GM23248 (cell line): ENCODE results near the gene ARID5B. TPM values are rescaled to one million over a fixed set of nuclear protein-coding genes. Genes with fewer than 3 reads are reported as not detected.
A peak's percentile ranks its signal among the peaks of the same experiment; 100 is the strongest.

Source experiments
- DNase-seq: peaks from one replicate; pipeline ENCODE4 v3.0.0-alpha.2; 2015
- H2AFZ ChIP-seq: fragments of 200-600 bp; sonication (generic); 2 replicates; pipeline ENCODE4 v1.6.1; 2016; ENCODE audit warnings: antibody characterized with exemption
- H3F3A ChIP-seq: fragments of 200-600 bp; sonication (generic); 2 replicates; pipeline ENCODE4 v1.6.1; 2016; ENCODE audit warnings: mild to moderate bottlenecking, antibody characterized with exemption, mixed run types; ENCODE audit not compliant: insufficient read depth
- H3K27ac ChIP-seq: fragments of 200-600 bp; sonication (generic); 2 replicates; pipeline ENCODE4 v1.5.1; 2016; ENCODE audit warnings: mild to moderate bottlenecking
- H3K27me3 ChIP-seq: fragments of 200-600 bp; sonication (generic); replicated peaks from 2 replicates; pipeline ENCODE4 v1.6.1; 2016; ENCODE audit warnings: mild to moderate bottlenecking; ENCODE audit not compliant: insufficient read depth
- H3K36me3 ChIP-seq: fragments of 200-600 bp; sonication (generic); 2 replicates; pipeline ENCODE4 v1.6.1; 2016; ENCODE audit warnings: low read depth, mild to moderate bottlenecking
- H3K4me1 ChIP-seq: fragments of 200-600 bp; sonication (generic); 2 replicates; pipeline ENCODE4 v1.6.1; 2016; ENCODE audit warnings: mild to moderate bottlenecking; ENCODE audit not compliant: insufficient read depth
- H3K4me2 ChIP-seq: fragments of 200-600 bp; sonication (generic); one replicate; pipeline ENCODE4 v1.6.1; 2016; ENCODE audit warnings: mild to moderate bottlenecking; ENCODE audit not compliant: unreplicated experiment
- H3K4me3 ChIP-seq: fragments of 200-600 bp; sonication (generic); 2 replicates; pipeline ENCODE4 v1.5.1; 2016; ENCODE audit warnings: mild to moderate bottlenecking
- H3K79me2 ChIP-seq: fragments of 200-600 bp; sonication (generic); 2 replicates; pipeline ENCODE4 v1.6.1; 2016; ENCODE audit warnings: mild to moderate bottlenecking; ENCODE audit not compliant: insufficient read depth
- H3K9ac ChIP-seq: fragments of 200-600 bp; sonication (generic); 2 replicates; pipeline ENCODE4 v1.6.1; 2016; ENCODE audit warnings: mild to moderate bottlenecking
- H3K9me2 ChIP-seq: fragments of 200-600 bp; sonication (generic); 2 replicates; pipeline ENCODE4 v1.6.1; 2016; ENCODE audit warnings: mixed run types, mild to moderate bottlenecking, moderate library complexity; ENCODE audit not compliant: insufficient read depth
- H3K9me3 ChIP-seq: fragments of 200-600 bp; sonication (generic); one replicate; pipeline ENCODE4 v1.6.1; 2017; ENCODE audit warnings: low read depth
- H4K20me1 ChIP-seq: fragments of 200-600 bp; sonication (generic); 2 replicates; pipeline ENCODE4 v1.6.0; 2016; ENCODE audit not compliant: insufficient read depth
- EZH2 ChIP-seq: fragments of 200-600 bp; sonication (generic); IDR thresholded peaks from 2 replicates; pipeline ENCODE4 v1.6.1; 2018; ENCODE audit warnings: antibody characterized with exemption, mild to moderate bottlenecking; ENCODE audit not compliant: insufficient read depth, poor library complexity, severe bottlenecking
- EZH2phosphoT487 ChIP-seq: fragments of 200-600 bp; sonication (generic); IDR thresholded peaks from 2 replicates; pipeline ENCODE4 v1.6.1; 2018; ENCODE audit warnings: antibody characterized with exemption, moderate library complexity, mild to moderate bottlenecking, low read depth; ENCODE audit not compliant: insufficient read depth
- WGBS, 2 experiments: methylation state at CpG; one replicate each; pipeline ENCODE4 v1.1.6; 2015 to 2017; ENCODE audit warnings: low lambda C conversion rate in 2 of 2, low coverage in 1 of 2; ENCODE audit errors: missing lambda C conversion rate in 2 of 2; 5-methylcytosine and 5-hydroxymethylcytosine counted together
- in situ Hi-C: fragments of 300-500 bp; cut with MboI; formaldehyde crosslinking; loops from 2 replicates; pipeline ENCODE4 v1.15.0; 2020
- polyA plus RNA-seq: library from polyadenylated mRNA; unstranded; fragments of >200 nt; fragmentation: Nextera tagmentation; extraction: Ambion mirVana; gene quantifications from 2 replicates; pipeline ENCODE4 v1.2.1, GENCODE V29; 2016
- total RNA-seq: library from RNA; depleted of rRNA; stranded (reverse); fragments of >200 nt; shearing (Covaris generic); gene quantifications from 2 replicates; pipeline ENCODE4 v1.2.3, GENCODE V29; 2014

The ARID5B gene
- total and polyA plus RNA-seq, 2 experiments from 2014 or later = 56.7 to 78.8 TPM

DNA sequence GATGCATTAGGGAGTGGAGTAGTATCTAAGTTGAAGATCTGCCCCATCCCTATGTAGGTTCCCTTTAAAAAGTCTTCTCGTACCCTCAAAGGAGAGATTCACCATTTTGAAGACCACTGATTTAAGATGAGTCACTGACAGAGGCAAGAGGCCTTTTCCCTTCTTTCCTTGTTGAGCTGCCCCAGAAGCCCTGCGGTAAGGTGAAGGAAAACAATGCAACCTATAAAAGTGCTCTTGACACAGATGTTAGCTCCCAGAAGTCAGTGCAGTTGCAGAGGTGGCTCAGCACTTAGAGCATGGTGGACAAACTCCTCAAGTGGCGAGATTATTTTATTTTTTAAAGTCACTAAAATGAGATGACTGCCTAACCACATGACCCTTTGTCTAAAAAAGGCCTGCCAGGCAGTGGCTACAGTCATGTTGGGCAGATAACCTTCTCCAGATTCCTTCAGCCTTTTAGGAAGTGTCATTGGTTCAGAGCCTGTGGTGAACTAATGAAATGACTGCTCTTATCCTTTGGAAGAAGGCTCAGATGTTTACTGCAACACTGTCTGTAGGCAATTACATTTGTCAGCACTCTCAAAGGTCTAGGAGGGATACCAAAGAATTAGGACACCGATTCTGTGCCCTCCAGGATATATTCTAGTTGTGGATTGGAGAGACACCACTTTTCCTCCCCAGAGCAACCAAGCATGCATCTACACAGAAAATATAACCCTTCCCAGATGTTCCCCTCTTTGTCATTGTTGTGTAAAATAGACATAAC, 88.7 kb downstream of the ARID5B start:
- H3K9me3 ChIP-seq = no peaks in the 10 kb centered on the region
- H3K36me3 ChIP-seq = no peaks in the 10 kb centered on the region
- no peak overlapping the region for H3K4me3 ChIP-seq
- 79 to 80% methylated on average over 4 of the region's 4 CpGs for WGBS, 2 experiments
- no peak for DNase-seq
- no peaks in the 10 kb centered on the region for H3K27me3 ChIP-seq
- in situ Hi-C loops = no loop called here
- H3K9ac ChIP-seq = no peak overlapping the region
- peaks cover 31% of the 10 kb centered on the region for H3K79me2 ChIP-seq
- H2AFZ ChIP-seq = no peak overlapping the region
- no peaks in the 10 kb centered on the region for H3K9me2 ChIP-seq
- H3K4me1 ChIP-seq = peaks cover 38% of the 10 kb centered on the region
- no peak for TF ChIP-seq EZH2phosphoT487
- no peak for TF ChIP-seq EZH2
- peaks cover 42% of the 10 kb centered on the region for H3F3A ChIP-seq
- H3K27ac ChIP-seq = no peak overlapping the region
- H4K20me1 ChIP-seq = no peaks in the 10 kb centered on the region
- H3K4me2 ChIP-seq = no peak overlapping the region

DNA sequence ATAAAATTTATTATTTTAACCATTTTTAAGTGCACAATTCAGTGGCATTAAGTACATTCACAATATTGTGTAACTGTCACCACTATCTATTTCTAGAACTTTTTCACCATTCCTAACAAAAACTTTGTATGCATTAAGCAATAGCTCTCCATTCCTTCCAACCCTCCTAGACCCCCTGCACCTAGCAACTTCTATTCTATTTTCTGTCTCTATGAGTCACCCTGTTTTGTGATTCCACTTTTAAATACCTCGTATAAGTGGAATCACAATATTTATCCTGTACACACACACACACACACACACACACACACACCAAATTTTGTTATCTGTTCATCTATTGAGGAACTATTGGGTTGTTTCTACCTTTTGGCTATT, 89.2 kb downstream of the ARID5B start:
- peaks cover 38% of the 10 kb centered on the region for H3K4me1 ChIP-seq
- H3F3A ChIP-seq = peaks cover 42% of the 10 kb centered on the region
- in situ Hi-C loops = no loop called here
- no peaks in the 10 kb centered on the region for H4K20me1 ChIP-seq
- H3K4me2 ChIP-seq = no peak overlapping the region
- no peak overlapping the region for H2AFZ ChIP-seq
- no peak for TF ChIP-seq EZH2
- no peak for TF ChIP-seq EZH2phosphoT487
- no peaks in the 10 kb centered on the region for H3K36me3 ChIP-seq
- H3K9me3 ChIP-seq = no peaks in the 10 kb centered on the region
- peak; percentile 18 for DNase-seq
- H3K9me2 ChIP-seq = no peaks in the 10 kb centered on the region
- peaks cover 36% of the 10 kb centered on the region for H3K79me2 ChIP-seq
- WGBS, 2 experiments = 22 to 31% methylated on average over 1 of the region's 1 CpG
- H3K27me3 ChIP-seq = no peaks in the 10 kb centered on the region
- H3K9ac ChIP-seq = no peak overlapping the region
- H3K27ac ChIP-seq = no peak overlapping the region
- no peak overlapping the region for H3K4me3 ChIP-seq

DNA sequence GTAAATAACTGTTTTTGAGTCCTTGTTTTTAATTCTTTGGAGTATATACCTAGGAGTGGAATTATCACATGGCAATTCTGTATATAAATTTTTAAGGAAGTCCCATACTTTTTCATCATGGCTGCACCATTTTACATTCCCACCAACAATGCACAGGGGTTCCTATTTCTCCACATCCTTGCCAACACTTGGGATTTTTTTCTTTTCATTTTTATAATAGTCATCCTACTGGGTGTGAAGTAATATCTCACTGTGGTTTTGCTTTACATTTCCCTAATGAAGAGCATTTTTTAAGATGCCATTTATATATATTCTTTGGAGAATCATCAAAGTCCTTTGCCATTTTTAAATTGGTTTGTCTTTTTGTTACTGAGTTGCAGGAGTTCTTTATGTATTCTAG, 89.7 kb downstream of the ARID5B start:
- DNase-seq = no peak
- no peaks in the 10 kb centered on the region for H3K36me3 ChIP-seq
- H3K79me2 ChIP-seq = peaks cover 40% of the 10 kb centered on the region
- no peak overlapping the region for H3K4me3 ChIP-seq
- in situ Hi-C loops = no loop called here
- peaks cover 38% of the 10 kb centered on the region for H3K4me1 ChIP-seq
- no peaks in the 10 kb centered on the region for H3K9me3 ChIP-seq
- TF ChIP-seq EZH2phosphoT487 (no peak), EZH2 (no peak)
- peaks cover 42% of the 10 kb centered on the region for H3F3A ChIP-seq
- H3K4me2 ChIP-seq = no peak overlapping the region
- no peaks in the 10 kb centered on the region for H3K9me2 ChIP-seq
- H3K9ac ChIP-seq = no peak overlapping the region
- no peak overlapping the region for H3K27ac ChIP-seq
- no peak overlapping the region for H2AFZ ChIP-seq
- no peaks in the 10 kb centered on the region for H4K20me1 ChIP-seq
- H3K27me3 ChIP-seq = no peaks in the 10 kb centered on the region

DNA sequence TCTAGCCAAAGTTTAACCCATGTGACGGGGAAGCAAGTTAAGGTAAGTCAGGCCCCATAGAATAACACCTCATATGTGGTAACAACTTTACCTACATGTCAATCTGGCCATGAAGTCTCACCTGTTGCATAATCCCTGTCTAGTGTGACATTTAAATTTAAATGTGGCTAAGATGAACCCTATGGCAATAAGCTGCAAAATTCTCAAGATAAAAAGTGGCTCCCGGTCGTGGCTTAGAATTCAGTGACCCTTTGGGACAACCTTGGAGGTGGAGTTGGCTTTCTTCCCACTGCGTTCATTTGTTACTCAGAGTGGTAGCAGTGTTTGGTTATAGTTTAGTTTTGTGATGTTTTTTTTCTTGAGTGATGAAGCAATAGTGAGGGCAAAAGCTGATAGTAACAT, 90.6 kb downstream of the ARID5B start:
- H3F3A ChIP-seq = peaks cover 42% of the 10 kb centered on the region
- WGBS, 2 experiments = 36 to 39% methylated on average over 4 of the region's 4 CpGs
- H3K9me3 ChIP-seq = no peaks in the 10 kb centered on the region
- H3K27ac ChIP-seq = peak overlapping the region; percentile 99
- H3K9me2 ChIP-seq = no peaks in the 10 kb centered on the region
- H3K4me3 ChIP-seq = peak overlapping the region; percentile 70
- no peaks in the 10 kb centered on the region for H3K36me3 ChIP-seq
- peaks cover 47% of the 10 kb centered on the region for H3K79me2 ChIP-seq
- peak overlapping the region; percentile 10; the same call in 1 of the 2 replicates for H2AFZ ChIP-seq
- peaks cover 38% of the 10 kb centered on the region for H3K4me1 ChIP-seq
- TF ChIP-seq EZH2phosphoT487 = no peak
- no peak for TF ChIP-seq EZH2
- H3K27me3 ChIP-seq = no peaks in the 10 kb centered on the region
- peak; percentile 53 for DNase-seq
- peak overlapping the region; percentile 85 for H3K9ac ChIP-seq
- H3K4me2 ChIP-seq = peak overlapping the region; percentile 94
- H4K20me1 ChIP-seq = no peaks in the 10 kb centered on the region
- in situ Hi-C loops = no loop called here
